ENCODE measurements around the gene MMS19. TPM values are rescaled to one million over a fixed set of nuclear protein-coding genes. Genes with fewer than 3 reads are reported as not detected.

MMS19 gene
- total RNA-seq, 1 experiment from 2014 or later = 42.4 TPM

- intact Hi-C loops (cut with micrococcal nuclease; ENCODE audit: unreplicated experiment) = loop anchor here (1.0 to 2.0 kb wide), 2 partner anchors 32 to 44 kb away; partner anchors contain the start of genes MMS19 and UBTD1
- no peaks in the 10 kb centered on the region for H3K79me2 ChIP-seq (ENCODE audit: low read depth)
These were observed 44.2 kb upstream of the MMS19 start for GRCh38 chr10:97542169-97543024.

GRCh38 chr10:97540669-97541500 lies 42.7 kb upstream of the MMS19 start:
- intact Hi-C loops (cut with micrococcal nuclease; ENCODE audit: unreplicated experiment) = no loop called here
- Histone ChIP-seq H3K27ac (peak overlapping the region; percentile 80; the same call in 1 of the 2 replicates), H3K9me3 (ENCODE audit: insufficient read depth, low read depth) (no peaks in the 10 kb centered on the region), H4K20me1 (ENCODE audit: insufficient read depth) (no peaks in the 10 kb centered on the region), H3K4me2 (no peak overlapping the region), H2AFZ (no peak overlapping the region), H3K27me3 (ENCODE audit: insufficient read depth, low read depth) (no peaks in the 10 kb centered on the region), H3K79me2 (ENCODE audit: low read depth) (no peaks in the 10 kb centered on the region), H3F3A (ENCODE audit: insufficient read depth, low read depth) (peaks cover 28% of the 10 kb centered on the region), H3K9me2 (ENCODE audit: insufficient read depth) (no peaks in the 10 kb centered on the region), H3K4me1 (replicated peaks; ENCODE audit: insufficient read depth) (peaks cover 50% of the 10 kb centered on the region), H3K4me3 (no peak overlapping the region), H3K36me3 (ENCODE audit: low read depth) (no peaks in the 10 kb centered on the region)
- no peak for DNase-seq
- CTCF ChIA-PET = no interaction called here
- POLR2A ChIA-PET (ENCODE audit: unreplicated experiment) = no interaction called here
- BruUV-seq (replicated peaks) = no TSS peak
- TF ChIP-seq CTCF (conservative IDR thresholded peaks at IDR 0.05) = no peak
- no peak for TF ChIP-seq EZH2 (IDR thresholded peaks at IDR 0.05; ENCODE audit: low read depth)

More at GRCh38 chr10:97542169-97543024, 44.2 kb upstream of the MMS19 start:
- Histone ChIP-seq H3F3A (ENCODE audit: insufficient read depth, low read depth) (peaks cover 28% of the 10 kb centered on the region), H3K4me2 (peak overlapping the region; percentile 59), H2AFZ (no peak overlapping the region), H3K27ac (peak overlapping the region; percentile 80), H3K9me3 (ENCODE audit: insufficient read depth, low read depth) (no peaks in the 10 kb centered on the region), H4K20me1 (ENCODE audit: insufficient read depth) (no peaks in the 10 kb centered on the region), H3K9me2 (ENCODE audit: insufficient read depth) (no peaks in the 10 kb centered on the region), H3K27me3 (ENCODE audit: insufficient read depth, low read depth) (no peaks in the 10 kb centered on the region), H3K4me3 (peak overlapping the region; percentile 10; the same call in 1 of the 2 replicates), H3K36me3 (ENCODE audit: low read depth) (no peaks in the 10 kb centered on the region), H3K4me1 (replicated peaks; ENCODE audit: insufficient read depth) (peaks cover 50% of the 10 kb centered on the region)
- POLR2A ChIA-PET (ENCODE audit: unreplicated experiment) = interaction anchor here (0.6 kb wide), 2 partner anchors 21 to 73 kb away, joined by 3 to 5 read pairs; no protein-coding TSS in a partner anchor
- CTCF ChIA-PET = interaction anchor here (0.6 kb wide), 1 partner anchor 11 kb away, joined by 3 read pairs; no protein-coding TSS in a partner anchor
- DNase-seq = peak; percentile 82 to 86
- BruUV-seq (replicated peaks) = TSS peak; percentile 73
- no peak for TF ChIP-seq CTCF (conservative IDR thresholded peaks at IDR 0.05)
- no peak for TF ChIP-seq EZH2 (IDR thresholded peaks at IDR 0.05; ENCODE audit: low read depth)

GRCh38 chr10:97539523-97540200 lies 41.4 kb upstream of the MMS19 start:
- Histone ChIP-seq H2AFZ (no peak overlapping the region), H3K9me3 (ENCODE audit: insufficient read depth, low read depth) (no peaks in the 10 kb centered on the region), H3K4me3 (no peak overlapping the region), H3F3A (ENCODE audit: insufficient read depth, low read depth) (peaks cover 28% of the 10 kb centered on the region), H3K36me3 (ENCODE audit: low read depth) (no peaks in the 10 kb centered on the region), H3K4me2 (peak overlapping the region; percentile 23; the same call in 1 of the 2 replicates), H3K27me3 (ENCODE audit: insufficient read depth, low read depth) (no peaks in the 10 kb centered on the region), H3K9me2 (ENCODE audit: insufficient read depth) (no peaks in the 10 kb centered on the region), H4K20me1 (ENCODE audit: insufficient read depth) (no peaks in the 10 kb centered on the region), H3K4me1 (replicated peaks; ENCODE audit: insufficient read depth) (peaks cover 50% of the 10 kb centered on the region), H3K79me2 (ENCODE audit: low read depth) (no peaks in the 10 kb centered on the region), H3K27ac (no peak overlapping the region)
- no peak for TF ChIP-seq EZH2 (IDR thresholded peaks at IDR 0.05; ENCODE audit: low read depth)
- TF ChIP-seq CTCF (conservative IDR thresholded peaks at IDR 0.05) = no peak; the same call in 1 of the 2 replicates
- ChIA-PET POLR2A (ENCODE audit: unreplicated experiment) (interaction anchor here (0.6 kb wide), 2 partner anchors 19 to 101 kb away, joined by 4 to 19 read pairs; partner anchors contain the start of gene PI4K2A), CTCF (interaction anchor here (0.9 kb wide), 1 partner anchor 14 kb away, joined by 3 read pairs; no protein-coding TSS in a partner anchor)
- DNase-seq = peak; percentile 24 to 41
- intact Hi-C loops (cut with micrococcal nuclease; ENCODE audit: unreplicated experiment) = no loop called here
- BruUV-seq (replicated peaks) = no TSS peak

All from PC-9 (cell line).